ENCODE measurements around the gene ZNF75A. TPM values are rescaled to one million over a fixed set of nuclear protein-coding genes. Genes with fewer than 3 reads are reported as not detected.

The ZNF75A gene
- total RNA-seq, 5 donors from 2014 or later (not counting 1 experiment from before 2014, with no cell fraction given): 46.0 to 68.7 (median 60.3) TPM

Other genes with a start within 250 kb of the ZNF75A start
- gene IL32, start 239.9 kb upstream of the ZNF75A start, total RNA-seq: 1,000 to 10,000 TPM in 2 of 5 donors, 100 to 1,000 TPM in 3; 736 to 1,200 (median 999) TPM
- gene ZSCAN10, start 206.2 kb upstream of the ZNF75A start, total RNA-seq: under 1 TPM in 4 of 5 donors, not detected in 1; 0.19 to 0.64 (median 0.39) TPM
- gene ZNF205, start 192.9 kb upstream of the ZNF75A start, total RNA-seq: under 1 TPM in 1 of 5 donors, not detected in 4; 0.38 TPM
- gene ZNF213, start 170.5 kb upstream of the ZNF75A start, total RNA-seq: 10 to 100 TPM in 3 of 5 donors, 1 to 10 TPM in 2; 3.1 to 16.9 (median 12.8) TPM
- gene OR1F1, start 117.3 kb upstream of the ZNF75A start, total RNA-seq: not detected
- gene ZNF200, start 70.3 kb upstream of the ZNF75A start, total RNA-seq: 10 to 100 TPM in 3 of 5 donors, 1 to 10 TPM in 2; 7.6 to 21.3 (median 20.1) TPM
- gene MEFV, start 48.9 kb upstream of the ZNF75A start, total RNA-seq: under 1 TPM in 4 of 5 donors, not detected in 1; 0.10 to 0.38 (median 0.19) TPM
- gene ZNF263, start 22.0 kb upstream of the ZNF75A start, total RNA-seq: 10 to 100 TPM; 28.6 to 50.9 (median 44.3) TPM
- 10 to 100 TPM in 3 of 5 donors, 1 to 10 TPM in 2; 4.4 to 12.3 (median 10.6) TPM for gene TIGD7, start 67 bp upstream of the ZNF75A start, total RNA-seq
- under 1 TPM in 3 of 5 donors, not detected in 2; 0.25 to 0.51 (median 0.26) TPM for gene OR2C1, start 50.4 kb downstream of the ZNF75A start, total RNA-seq
- gene ZSCAN32, start 95.5 kb downstream of the ZNF75A start, total RNA-seq: 10 to 100 TPM; 11.6 to 34.5 (median 28.5) TPM
- 10 to 100 TPM in 3 of 5 donors, 1 to 10 TPM in 2; 6.4 to 18.7 (median 18.5) TPM for gene ZNF174, start 95.7 kb downstream of the ZNF75A start, total RNA-seq
- gene ZNF597, start 138.0 kb downstream of the ZNF75A start, total RNA-seq: 1 to 10 TPM; 2.2 to 4.8 (median 4.3) TPM
- 10 to 100 TPM; 40.9 to 67.6 (median 55.6) TPM for gene NAA60, start 138.2 kb downstream of the ZNF75A start, total RNA-seq
- not detected for gene C16orf90, start 190.0 kb downstream of the ZNF75A start, total RNA-seq
- gene CLUAP1, start 195.5 kb downstream of the ZNF75A start, total RNA-seq: 10 to 100 TPM; 22.5 to 36.2 (median 32.6) TPM

Data from T-cell (primary cell).